Trophoblast cell (in vitro differentiated cells and primary cell): ENCODE results near the gene CASP7.
A peak's percentile ranks its signal among the peaks of the same experiment; 100 is the strongest.

Experiments
- DNase-seq, 2 donors: peaks; one replicate each; pipeline ENCODE4 v3.0.0-alpha.2; 2016
- H2AFZ ChIP-seq: 2 replicates; pipeline ENCODE4 v1.6.1; 2013; ENCODE audit warnings: low read length, moderate library complexity, mild to moderate bottlenecking; ENCODE audit not compliant: insufficient read depth, poor library complexity
- H2AK5ac ChIP-seq: 2 replicates; pipeline ENCODE4 v1.6.1; 2013; ENCODE audit warnings: mild to moderate bottlenecking, low read length
- H2BK120ac ChIP-seq: 2 replicates; pipeline ENCODE4 v1.6.1; 2013; ENCODE audit warnings: low read length, mild to moderate bottlenecking, moderate library complexity; ENCODE audit not compliant: insufficient read depth, poor library complexity
- H2BK12ac ChIP-seq: 2 replicates; pipeline ENCODE4 v1.6.1; 2013; ENCODE audit warnings: mild to moderate bottlenecking, low read length, moderate library complexity
- H2BK5ac ChIP-seq: 2 replicates; pipeline ENCODE4 v1.6.1; 2013; ENCODE audit warnings: low read length, low read depth, moderate library complexity, mild to moderate bottlenecking; ENCODE audit not compliant: poor library complexity
- H3K14ac ChIP-seq: 2 replicates; pipeline ENCODE4 v1.6.1; 2013; ENCODE audit warnings: mild to moderate bottlenecking, low read length
- H3K18ac ChIP-seq: 2 replicates; pipeline ENCODE4 v1.6.1; 2013; ENCODE audit warnings: mild to moderate bottlenecking, low read length
- H3K23ac ChIP-seq: 2 replicates; pipeline ENCODE4 v1.6.1; 2013; ENCODE audit warnings: low read length
- H3K27ac ChIP-seq: 2 replicates; pipeline ENCODE4 v1.5.1; 2013; ENCODE audit warnings: low read depth, mild to moderate bottlenecking, inconsistent platforms, low read length, moderate library complexity
- H3K27me3 ChIP-seq: 2 replicates; pipeline ENCODE4 v1.6.1; 2013; ENCODE audit warnings: inconsistent platforms, mild to moderate bottlenecking, low read length, moderate library complexity; ENCODE audit not compliant: insufficient read depth
- H3K36me3 ChIP-seq, 2 experiments: 1 replicate in 1 of 2; 2 replicates in 1 of 2; pipeline ENCODE4 v1.6.1; 2013; ENCODE audit warnings: low read length in 2 of 2, mild to moderate bottlenecking in 2 of 2, moderate library complexity in 1 of 2; ENCODE audit not compliant: insufficient read depth in 2 of 2, control insufficient read depth in 1 of 2
- H3K4ac ChIP-seq: 2 replicates; pipeline ENCODE4 v1.6.1; 2013; ENCODE audit warnings: low read depth, mild to moderate bottlenecking, low read length, moderate library complexity
- H3K4me1 ChIP-seq, 2 experiments: 1 replicate in 1 of 2; 2 replicates in 1 of 2; pipeline ENCODE4 v1.6.1; 2013; ENCODE audit warnings: low read length in 2 of 2, mild to moderate bottlenecking in 2 of 2, moderate library complexity in 1 of 2; ENCODE audit not compliant: insufficient read depth in 2 of 2, control insufficient read depth in 1 of 2
- H3K4me2 ChIP-seq: 2 replicates; pipeline ENCODE4 v1.6.1; 2013; ENCODE audit warnings: inconsistent platforms, mild to moderate bottlenecking, low read length, moderate library complexity
- H3K4me3 ChIP-seq: 2 replicates; pipeline ENCODE4 v1.5.1; 2013; ENCODE audit warnings: mild to moderate bottlenecking, low read depth, low read length, inconsistent platforms
- H3K79me1 ChIP-seq: one replicate; pipeline ENCODE4 v1.6.1; 2013; ENCODE audit warnings: low read length
- H3K79me2 ChIP-seq: 2 replicates; pipeline ENCODE4 v1.6.1; 2013; ENCODE audit warnings: low read length, mild to moderate bottlenecking; ENCODE audit not compliant: control insufficient read depth, insufficient read depth, poor library complexity
- H3K9ac ChIP-seq: 2 replicates; pipeline ENCODE4 v1.6.1; 2013; ENCODE audit warnings: mild to moderate bottlenecking, low read length
- H3K9me3 ChIP-seq: 2 replicates; pipeline ENCODE4 v1.6.1; 2013; ENCODE audit warnings: low read depth, mild to moderate bottlenecking, control low read depth, inconsistent platforms, low read length; ENCODE audit not compliant: insufficient read depth
- H4K12ac ChIP-seq: 2 replicates; pipeline ENCODE4 v1.6.1; 2013; ENCODE audit warnings: low read depth, mild to moderate bottlenecking, low read length, moderate library complexity
- H4K8ac ChIP-seq: 2 replicates; pipeline ENCODE4 v1.6.1; 2013; ENCODE audit warnings: low read depth, mild to moderate bottlenecking, low read length, moderate library complexity
- H4K91ac ChIP-seq: one replicate; pipeline ENCODE4 v1.6.1; 2013; ENCODE audit warnings: low read depth, mild to moderate bottlenecking, low read length, moderate library complexity
- WGBS: extraction: QIAGEN DNeasy Blood & Tissue Kit; methylation state at CpG from one replicate; pipeline ENCODE4 v1.1.7; 2013; ENCODE audit warnings: missing lambda C conversion rate; ENCODE audit not compliant: insufficient read length, insufficient coverage; ENCODE audit errors: extremely low coverage; 5-methylcytosine and 5-hydroxymethylcytosine counted together

Gene CASP7

DNA sequence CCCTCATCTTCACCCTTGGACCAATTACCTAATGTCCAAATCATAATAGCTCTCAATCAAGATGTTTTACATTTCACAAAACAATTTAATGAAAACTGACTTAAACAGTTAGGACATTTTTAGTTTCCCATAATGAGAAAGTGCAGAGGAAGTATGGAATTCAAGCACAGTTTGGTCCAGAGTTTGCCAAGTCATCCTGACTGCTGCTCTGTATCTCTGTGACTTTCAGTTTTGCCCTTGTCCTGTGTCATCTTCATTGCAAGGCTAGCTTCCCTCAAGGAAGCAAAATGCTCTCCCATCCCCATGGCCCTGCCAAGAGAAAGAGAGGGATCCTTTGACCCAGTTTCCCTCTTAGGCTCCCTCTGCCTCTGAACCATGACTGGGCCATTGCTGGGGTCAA, 63.9 kb downstream of the CASP7 start:
- Histone ChIP-seq H3K9me3 (no peaks in the 10 kb centered on the region), H3K18ac (no peak overlapping the region), H3K9ac (no peak overlapping the region), H3K36me3 (no peaks in the 10 kb centered on the region), H3K27me3 (no peaks in the 10 kb centered on the region), H2BK120ac (no peak overlapping the region), H2BK5ac (no peak overlapping the region), H3K4me3 (no peak overlapping the region), H2BK12ac (no peak overlapping the region), H3K23ac (no peak overlapping the region), H2AK5ac (no peak overlapping the region), H3K4ac (no peak overlapping the region), H2AFZ (no peak overlapping the region), H3K14ac (no peak overlapping the region), H3K4me2 (no peak overlapping the region), H4K91ac (no peak overlapping the region), H3K79me1 (no peaks in the 10 kb centered on the region), H3K79me2 (no peaks in the 10 kb centered on the region), H3K4me1 (peaks cover 0 to 2% of the 10 kb centered on the region in 2 experiments), H3K27ac (no peak overlapping the region), H4K8ac (no peak overlapping the region), H4K12ac (no peak overlapping the region)
- DNase-seq: no peak

DNA sequence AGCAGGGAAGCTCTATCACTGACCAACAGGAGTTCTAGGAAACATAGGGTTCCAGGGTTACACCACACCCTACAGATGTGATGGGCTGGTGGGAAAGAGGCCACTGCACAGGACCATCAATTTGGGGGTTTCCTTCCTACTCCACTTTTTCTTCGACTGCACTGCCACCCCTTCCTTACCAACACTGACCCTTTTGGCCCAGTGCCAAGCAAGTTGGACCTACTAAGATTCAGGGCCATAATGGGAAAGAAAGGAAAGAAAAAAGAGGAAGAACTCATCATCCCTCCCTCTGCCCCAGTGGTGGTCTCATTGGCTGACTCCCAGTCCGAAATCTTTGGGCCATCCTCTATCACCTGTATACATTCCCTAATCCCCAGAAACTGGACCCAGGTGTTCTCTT, 65.7 kb downstream of the CASP7 start:
- H2AFZ ChIP-seq: no peak overlapping the region

GRCh38 chr10:113746217-113746957, 66.7 kb downstream of the CASP7 start:
- no peak overlapping the region for H4K8ac ChIP-seq
- no peak overlapping the region for H3K4me3 ChIP-seq
- no peak overlapping the region for H2BK5ac ChIP-seq
- H3K4me1 ChIP-seq: peaks cover 0 to 2% of the 10 kb centered on the region in 2 experiments
- H3K36me3 ChIP-seq: no peaks in the 10 kb centered on the region
- no peak overlapping the region for H2BK120ac ChIP-seq
- no CpG with 5 or more reads among the region's 3 CpGs for WGBS
- no peak overlapping the region for H3K23ac ChIP-seq
- H4K91ac ChIP-seq: no peak overlapping the region
- H3K79me2 ChIP-seq: no peaks in the 10 kb centered on the region
- peak; percentile 15 to 66 for DNase-seq
- no peak overlapping the region for H3K18ac ChIP-seq
- no peak overlapping the region for H3K27ac ChIP-seq
- H3K9me3 ChIP-seq: no peaks in the 10 kb centered on the region
- H4K12ac ChIP-seq: no peak overlapping the region
- H2BK12ac ChIP-seq: no peak overlapping the region
- no peak overlapping the region for H3K4me2 ChIP-seq
- H3K14ac ChIP-seq: no peak overlapping the region
- H3K79me1 ChIP-seq: no peaks in the 10 kb centered on the region
- H3K4ac ChIP-seq: no peak overlapping the region
- no peak overlapping the region for H3K9ac ChIP-seq
- no peak overlapping the region for H2AK5ac ChIP-seq
- no peak overlapping the region for H2AFZ ChIP-seq
- H3K27me3 ChIP-seq: no peaks in the 10 kb centered on the region

More for the DNA sequence above, 65.7 kb downstream of the CASP7 start:
- Histone ChIP-seq H3K14ac (no peak overlapping the region), H4K8ac (no peak overlapping the region), H3K4ac (no peak overlapping the region), H3K36me3 (no peaks in the 10 kb centered on the region), H3K9me3 (no peaks in the 10 kb centered on the region), H3K9ac (no peak overlapping the region), H3K4me1 (peaks cover 0 to 2% of the 10 kb centered on the region in 2 experiments), H4K12ac (no peak overlapping the region), H2BK12ac (no peak overlapping the region), H3K27ac (no peak overlapping the region), H3K4me2 (no peak overlapping the region), H3K23ac (no peak overlapping the region), H3K27me3 (no peaks in the 10 kb centered on the region), H2AK5ac (no peak overlapping the region), H2BK5ac (no peak overlapping the region), H2BK120ac (no peak overlapping the region), H4K91ac (no peak overlapping the region), H3K79me2 (no peaks in the 10 kb centered on the region), H3K79me1 (no peaks in the 10 kb centered on the region), H3K18ac (no peak overlapping the region), H3K4me3 (no peak overlapping the region)
- no peak for DNase-seq
- WGBS: no CpG with 5 or more reads among the region's 2 CpGs

DNA sequence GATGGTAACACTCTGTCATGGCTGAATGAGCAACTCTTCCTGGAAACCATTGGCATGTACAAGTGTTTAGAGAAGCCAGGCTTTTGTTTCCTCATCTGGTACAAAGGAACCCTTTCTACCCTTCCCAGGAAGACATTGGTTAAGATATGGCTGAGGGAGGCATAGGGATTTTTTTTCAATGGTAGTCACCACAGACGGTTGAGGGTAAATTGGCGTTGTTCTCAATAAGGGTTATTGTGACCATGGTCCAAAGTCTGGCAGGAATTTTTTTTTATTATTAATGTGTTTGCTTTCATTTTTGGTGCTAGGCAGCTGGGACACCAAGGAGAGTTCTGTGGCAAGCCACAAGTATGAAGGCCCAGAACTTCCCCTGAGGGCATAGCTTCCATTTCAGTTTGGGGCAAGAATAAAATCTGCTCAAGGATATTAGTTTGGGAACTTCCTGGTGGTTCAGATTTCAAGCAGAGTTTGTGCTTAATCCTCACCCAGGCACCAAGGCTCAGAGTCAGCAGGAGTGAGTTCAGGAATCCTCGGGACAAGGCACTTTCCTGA, 71.5 kb downstream of the CASP7 start, which contains the start of gene PLEKHS1:
PLEKHS1 (plus strand) TSS at position 502 of the 552 bp plus-strand sequence. CDS start 3,596 bp downstream, outside the sequence.
- H3K27me3 ChIP-seq: no peaks in the 10 kb centered on the region
- peaks cover 0 to under 1% of the 10 kb centered on the region in 2 experiments for H3K4me1 ChIP-seq
- WGBS: no CpG with 5 or more reads among the region's 3 CpGs

More for the DNA sequence above, 71.5 kb downstream of the CASP7 start, which contains the start of gene PLEKHS1:
- no peak within 1 kb of the TSS for H2AK5ac ChIP-seq
- H3K4ac ChIP-seq: no peak within 1 kb of the TSS
- no peak within 1 kb of the TSS for H4K91ac ChIP-seq
- no peak within 1 kb of the TSS for H2AFZ ChIP-seq
- no peaks in the 10 kb centered on the region for H3K36me3 ChIP-seq
- H2BK120ac ChIP-seq: no peak within 1 kb of the TSS
- no peak within 1 kb of the TSS for H4K8ac ChIP-seq
- H2BK12ac ChIP-seq: no peak within 1 kb of the TSS
- no peak within 1 kb of the TSS for H3K4me3 ChIP-seq
- no peak within 1 kb of the TSS for H4K12ac ChIP-seq
- no peak within 1 kb of the TSS for H3K4me2 ChIP-seq
- no peak within 1 kb of the TSS for H3K9ac ChIP-seq
- H3K18ac ChIP-seq: no peak within 1 kb of the TSS
- H2BK5ac ChIP-seq: no peak within 1 kb of the TSS
- H3K79me1 ChIP-seq: no peaks in the 10 kb centered on the region
- no peak within 1 kb of the TSS for H3K27ac ChIP-seq
- no peaks in the 10 kb centered on the region for H3K79me2 ChIP-seq
- no peak for DNase-seq
- no peak within 1 kb of the TSS for H3K23ac ChIP-seq
- H3K9me3 ChIP-seq: no peaks in the 10 kb centered on the region
- no peak within 1 kb of the TSS for H3K14ac ChIP-seq
